COLO668 (cell line): ENCODE results near the gene LEO1.

Experiments
- DNase-seq: peaks from one replicate; lab custom pipeline; 2025; ENCODE audit not compliant: unreplicated experiment; lab: John Stamatoyannopoulos, UW

The LEO1 gene

GRCh38 chr15:51971375-51972133 is at the start of gene LEO1:
Gene LEO1, minus strand, starts transcription at chr15:51971778. Its CDS starts 33 bp downstream, at chr15:51971745.
- peak; percentile 86 for DNase-seq

- DNase-seq, result peak; percentile 12
These were observed 49.6 kb upstream of the LEO1 start for GRCh38 chr15:52021128-52021671.

GRCh38 chr15:52020221-52021085 is 48.9 kb upstream of the LEO1 start:
- DNase-seq, result peak; percentile 37

GRCh38 chr15:52019394-52020220 is 48.0 kb upstream of the LEO1 start:
- DNase-seq, result peak; percentile 85

DNA sequence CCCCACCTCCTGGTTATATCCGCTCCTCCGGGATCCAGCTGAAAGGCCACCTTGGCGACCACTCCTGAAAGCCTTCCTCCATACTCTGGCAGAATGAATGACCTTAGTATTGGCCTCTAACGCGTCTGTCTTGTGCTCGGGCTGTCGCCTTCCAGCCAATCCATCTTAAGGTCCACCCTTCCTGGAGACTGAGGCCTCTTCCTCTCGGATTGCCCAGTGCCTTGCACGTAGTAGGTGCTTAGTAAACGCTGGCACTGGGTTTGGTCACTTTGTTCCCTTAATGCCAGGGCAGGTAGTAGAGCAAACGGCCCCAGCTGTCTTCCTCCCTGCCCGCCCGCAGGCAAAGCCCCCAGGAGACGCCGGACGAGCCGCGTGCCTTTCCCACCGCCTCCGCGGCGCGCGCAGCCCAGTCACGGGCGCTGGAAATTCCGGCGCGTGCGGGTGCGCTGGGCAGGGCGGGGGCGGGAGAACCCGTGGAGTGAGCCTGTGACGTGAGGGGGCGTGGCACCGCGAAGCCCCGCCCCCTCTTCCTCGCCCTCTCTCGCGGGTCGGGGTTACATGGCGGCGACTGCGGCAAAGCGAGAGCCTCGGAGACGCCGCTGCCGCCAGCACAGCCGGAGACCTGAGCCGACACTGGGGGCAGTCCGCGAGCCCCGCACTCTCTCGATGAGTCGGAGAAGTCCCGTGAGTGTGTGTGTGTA is 47.3 kb upstream of the LEO1 start, which contains the start of gene MAPK6:
MAPK6 (plus strand) TSS at position 527 of the 701 bp plus-strand sequence. CDS start 27,242 bp downstream, outside the sequence.
- peak; percentile 94 for DNase-seq

DNA sequence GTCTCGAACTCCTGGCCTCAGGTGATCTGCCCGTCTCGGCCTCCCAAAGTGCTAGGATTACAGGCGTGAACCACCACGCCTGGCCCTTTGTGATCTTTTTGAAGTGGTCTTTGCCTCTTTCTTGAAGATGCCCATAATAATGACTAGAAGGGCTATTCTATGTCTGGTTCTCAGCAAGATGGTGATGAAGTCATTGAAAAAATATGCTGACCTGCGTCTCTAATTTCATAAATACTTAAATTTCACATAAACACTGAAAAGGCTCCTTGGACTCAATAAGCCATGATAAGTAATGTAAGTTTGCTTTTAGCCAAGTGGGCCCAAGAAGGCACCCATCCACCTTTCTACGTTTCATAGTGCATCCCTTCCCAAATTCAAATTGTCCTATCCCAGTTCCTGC is 46.7 kb upstream of the LEO1 start:
- no peak for DNase-seq

DNA sequence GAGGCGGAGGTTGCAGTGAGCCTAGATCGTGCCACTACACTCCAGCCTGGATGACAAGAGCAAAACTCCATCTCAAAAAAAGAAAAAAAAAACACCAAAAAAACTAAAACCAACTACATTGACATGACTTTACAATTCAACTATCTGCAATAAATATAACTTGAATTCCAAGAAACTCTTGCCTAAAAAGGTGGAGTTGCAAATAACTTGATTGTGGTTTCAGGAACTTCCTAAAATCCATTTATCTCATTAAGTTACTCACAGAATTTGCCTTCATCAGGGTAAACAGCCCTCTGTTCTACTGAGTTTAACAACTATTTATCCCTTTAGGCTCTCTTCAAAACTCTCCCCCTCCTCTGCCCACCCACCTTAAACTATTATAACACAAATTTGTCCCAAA is 44.7 kb upstream of the LEO1 start:
- DNase-seq, result no peak

- no peak for DNase-seq
These were observed 43.0 kb upstream of the LEO1 start for GRCh38 chr15:52014616-52015015.

DNA sequence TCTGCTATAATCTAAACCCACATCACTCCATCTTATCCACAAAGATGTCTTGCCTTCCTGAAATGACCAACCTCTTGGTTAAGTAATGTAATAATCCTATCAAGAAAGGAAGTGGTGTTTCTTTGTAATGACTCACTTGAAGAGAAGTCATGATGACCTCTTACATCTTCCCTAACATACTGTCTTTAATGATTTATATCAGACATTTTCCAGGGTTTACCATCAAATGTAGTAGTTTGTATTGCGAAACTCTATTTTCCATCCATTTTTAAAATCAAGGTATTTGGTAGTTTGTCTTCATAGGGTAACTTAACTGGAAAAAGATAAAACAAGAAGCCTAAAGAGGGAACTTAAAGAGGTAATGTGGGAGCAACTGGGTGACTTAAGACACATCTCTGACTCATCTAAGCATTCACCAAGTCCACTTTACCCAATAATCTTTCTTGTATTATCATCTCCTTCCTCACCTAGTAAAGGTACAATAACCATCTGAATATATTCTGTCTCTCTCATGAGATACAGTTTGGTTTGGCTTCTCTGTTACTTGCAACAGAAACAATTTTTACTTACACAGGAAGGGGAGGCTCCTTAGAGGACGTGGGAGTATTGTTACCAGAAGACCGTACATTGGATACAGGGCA is 41.7 kb upstream of the LEO1 start:
- no peak for DNase-seq

DNA sequence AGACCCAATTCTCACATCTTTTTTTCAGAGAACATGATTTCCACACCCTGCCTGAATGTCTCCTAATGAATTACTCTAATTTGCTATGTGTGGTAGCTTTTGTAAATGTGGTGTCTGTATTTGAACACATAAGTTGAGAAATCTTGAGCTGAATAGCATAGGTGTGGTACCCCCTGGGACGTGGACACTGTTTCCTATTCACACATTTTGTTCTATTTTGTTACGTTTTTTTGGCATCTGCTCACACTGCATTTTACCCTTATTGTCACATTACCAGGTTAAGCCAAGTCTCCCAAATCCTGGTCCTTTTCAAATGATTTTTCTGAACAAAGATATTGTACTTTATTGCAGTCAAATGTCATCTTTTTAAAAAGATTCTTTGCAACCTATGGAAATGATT is 40.6 kb upstream of the LEO1 start:
- DNase-seq, result no peak

- peak; percentile 16 for DNase-seq
These were observed 40.1 kb upstream of the LEO1 start for GRCh38 chr15:52011711-52012144.

DNA sequence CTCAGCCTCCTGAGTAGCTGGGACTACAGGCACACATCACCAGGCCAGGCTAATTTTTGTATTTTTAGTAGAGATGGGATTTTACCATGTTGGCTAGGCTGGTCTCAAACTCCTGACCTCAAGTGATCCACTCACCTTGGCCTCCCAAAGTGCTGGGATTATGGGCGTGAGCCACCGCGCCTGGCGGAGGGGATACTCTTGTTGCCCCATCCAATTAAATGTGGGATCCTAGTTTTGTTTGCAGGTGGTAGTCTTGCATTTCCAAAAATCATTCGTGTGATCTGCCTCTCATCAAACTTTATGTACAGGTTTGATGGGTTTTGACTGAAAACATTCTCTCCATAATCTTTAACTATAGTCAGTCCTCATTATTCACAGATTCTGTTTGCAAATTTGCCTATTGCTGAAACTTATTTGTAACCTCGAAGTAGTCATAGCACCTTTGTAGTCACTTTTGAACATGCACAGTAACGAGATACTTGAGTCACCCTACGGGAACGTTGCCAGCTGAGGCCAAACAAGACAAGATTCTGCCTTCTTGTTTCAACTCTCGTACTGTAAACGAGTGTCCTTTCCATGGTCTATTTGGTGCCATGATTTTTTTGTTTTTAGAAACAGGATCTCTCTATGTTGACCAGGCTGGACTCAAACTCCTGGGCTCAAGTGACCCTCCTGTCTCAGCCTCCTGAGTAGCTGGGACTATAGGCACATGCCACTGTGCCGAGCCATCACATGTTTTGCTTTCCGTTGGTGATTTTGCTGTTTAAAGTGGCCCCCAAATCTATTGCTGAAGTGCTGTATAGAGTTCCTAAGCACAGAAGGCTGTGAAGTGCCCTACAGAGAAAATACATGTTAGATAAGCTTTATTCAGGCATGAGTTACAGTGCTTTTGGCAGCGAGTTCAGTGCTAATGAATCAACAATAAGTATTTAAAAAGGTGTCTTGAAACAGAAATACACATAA is 39.3 kb upstream of the LEO1 start:
- DNase-seq, result peak; percentile 10

- DNase-seq, result peak; percentile 52
These were observed 37.3 kb upstream of the LEO1 start for GRCh38 chr15:52008698-52009434.

DNA sequence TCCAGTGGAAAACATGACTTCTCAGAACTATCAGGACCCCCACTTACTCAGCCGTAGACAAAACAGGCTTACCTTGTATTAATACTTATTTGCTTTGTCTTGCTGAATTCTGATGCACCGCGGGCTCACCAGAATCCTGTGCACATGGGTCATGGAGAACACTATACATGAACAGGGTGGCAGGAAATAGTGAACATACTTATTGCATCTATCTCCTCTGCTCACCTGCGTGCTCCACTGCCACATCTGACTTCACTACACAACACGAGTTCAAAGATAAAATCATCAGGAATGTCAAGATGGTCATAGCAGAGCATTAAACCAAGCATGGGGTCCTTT is 36.8 kb upstream of the LEO1 start:
- DNase-seq, result no peak

- no peak for DNase-seq
These were observed 35.2 kb upstream of the LEO1 start for GRCh38 chr15:52006702-52007340.

DNA sequence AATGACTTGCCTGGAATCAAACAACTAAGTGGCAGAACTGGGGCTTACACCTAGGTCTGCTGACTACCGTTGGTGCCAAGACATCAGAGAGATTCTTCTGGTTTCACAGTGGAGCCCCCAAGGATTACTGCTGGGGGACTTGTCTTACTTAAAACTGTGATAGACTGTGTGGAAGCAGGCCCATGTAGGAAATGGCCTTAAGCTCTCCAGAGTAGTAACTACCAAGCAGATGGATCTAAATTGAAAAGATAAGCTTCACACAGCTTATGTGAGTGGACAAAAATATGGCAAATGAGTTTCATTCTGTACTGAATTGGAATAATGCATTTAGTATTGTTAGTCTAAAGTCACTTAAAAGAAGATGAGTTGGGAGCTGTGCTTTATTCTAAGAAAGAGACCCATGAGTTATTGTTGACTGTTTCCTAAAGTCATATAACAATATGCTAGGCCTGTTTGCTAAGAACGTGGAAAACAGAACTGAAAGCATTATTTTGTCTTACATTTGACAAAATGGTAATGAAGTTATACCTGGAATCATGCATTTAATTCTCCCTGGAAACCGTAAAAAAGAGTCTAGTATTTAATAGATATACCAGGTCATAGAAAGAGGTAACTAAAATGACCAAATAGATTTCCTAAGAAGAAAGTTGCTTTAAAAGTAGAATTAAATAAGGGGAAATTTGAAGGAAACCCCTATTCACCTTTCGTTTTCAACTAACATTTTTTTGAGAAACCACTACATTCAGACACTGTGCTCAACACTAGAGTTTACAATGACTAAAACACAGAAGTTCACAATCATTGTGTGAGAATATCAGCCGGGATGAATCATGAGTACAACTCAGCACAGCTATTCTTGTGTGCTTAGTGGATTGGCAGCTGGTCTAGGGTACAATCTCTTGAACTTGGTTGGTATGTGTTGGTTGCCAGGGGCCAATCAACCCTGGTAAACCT is 34.4 kb upstream of the LEO1 start:
- no peak for DNase-seq
